Progenitor cell of endocrine pancreas (in vitro differentiated cells): ENCODE data around the gene MPDZ. TPM values are rescaled to one million over a fixed set of nuclear protein-coding genes. Genes with fewer than 3 reads are reported as not detected.

Source experiments
- DNase-seq: peaks from one replicate; pipeline ENCODE4 v3.0.0; 2021; ENCODE audit warnings: low spot score; ENCODE audit not compliant: unreplicated experiment
- H3K27ac Mint-ChIP-seq: 2 replicates; pipeline ENCODE4 v1.8.0; 2021; ENCODE audit warnings: mild to moderate bottlenecking, moderate library complexity, mixed read lengths
- H3K27me3 Mint-ChIP-seq: 2 replicates; pipeline ENCODE4 v1.8.0; 2021; ENCODE audit warnings: mixed read lengths
- H3K36me3 Mint-ChIP-seq: 2 replicates; pipeline ENCODE4 v1.8.0; 2022; ENCODE audit warnings: mixed read lengths; ENCODE audit not compliant: insufficient read depth
- H3K4me1 Mint-ChIP-seq: 2 replicates; pipeline ENCODE4 v1.8.0; 2021; ENCODE audit warnings: low read depth, mixed read lengths
- H3K4me3 Mint-ChIP-seq: 2 replicates; pipeline ENCODE4 v1.8.0; 2021; ENCODE audit warnings: low read depth, mild to moderate bottlenecking, moderate library complexity, mixed read lengths
- H3K9me3 Mint-ChIP-seq: 2 replicates; pipeline ENCODE4 v1.8.0; 2021; ENCODE audit warnings: low read depth, mixed read lengths
- total RNA-seq: library from RNA; stranded (reverse); gene quantifications from 2 replicates; pipeline ENCODE4 v1.2.1, GENCODE V29; 2021
- TF ChIP-seq, protein P1 (sequence below): fragments of 200-600 bp; sonication (generic); IDR thresholded peaks from one replicate; pipeline ENCODE4 v1.5.0; 2021; ENCODE audit warnings: antibody characterized with exemption, mild to moderate bottlenecking; ENCODE audit not compliant: unreplicated experiment

The MPDZ gene
- total RNA-seq, 1 donor from 2014 or later, result 65.1 TPM

DNA sequence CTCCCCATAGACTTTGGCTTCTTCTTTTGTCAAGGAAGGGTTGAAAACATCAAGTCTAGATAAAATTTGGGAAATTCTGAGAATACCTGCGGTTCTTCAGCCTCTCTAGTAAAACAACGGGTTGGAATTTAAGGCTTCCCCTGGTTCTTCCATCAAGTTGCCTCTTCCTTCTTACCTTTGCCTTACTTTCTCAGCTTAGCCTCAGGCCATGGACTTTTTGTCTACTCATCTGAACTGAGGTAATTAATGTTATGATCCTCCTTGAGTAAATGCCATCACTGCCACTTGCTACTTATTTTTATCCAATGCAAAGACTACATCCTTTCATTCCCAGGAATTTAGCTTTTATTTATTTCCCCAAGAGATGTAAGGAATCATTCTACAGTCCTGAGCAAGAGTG lies 184.4 kb downstream of the MPDZ start:
- TF ChIP-seq, protein P1, sequence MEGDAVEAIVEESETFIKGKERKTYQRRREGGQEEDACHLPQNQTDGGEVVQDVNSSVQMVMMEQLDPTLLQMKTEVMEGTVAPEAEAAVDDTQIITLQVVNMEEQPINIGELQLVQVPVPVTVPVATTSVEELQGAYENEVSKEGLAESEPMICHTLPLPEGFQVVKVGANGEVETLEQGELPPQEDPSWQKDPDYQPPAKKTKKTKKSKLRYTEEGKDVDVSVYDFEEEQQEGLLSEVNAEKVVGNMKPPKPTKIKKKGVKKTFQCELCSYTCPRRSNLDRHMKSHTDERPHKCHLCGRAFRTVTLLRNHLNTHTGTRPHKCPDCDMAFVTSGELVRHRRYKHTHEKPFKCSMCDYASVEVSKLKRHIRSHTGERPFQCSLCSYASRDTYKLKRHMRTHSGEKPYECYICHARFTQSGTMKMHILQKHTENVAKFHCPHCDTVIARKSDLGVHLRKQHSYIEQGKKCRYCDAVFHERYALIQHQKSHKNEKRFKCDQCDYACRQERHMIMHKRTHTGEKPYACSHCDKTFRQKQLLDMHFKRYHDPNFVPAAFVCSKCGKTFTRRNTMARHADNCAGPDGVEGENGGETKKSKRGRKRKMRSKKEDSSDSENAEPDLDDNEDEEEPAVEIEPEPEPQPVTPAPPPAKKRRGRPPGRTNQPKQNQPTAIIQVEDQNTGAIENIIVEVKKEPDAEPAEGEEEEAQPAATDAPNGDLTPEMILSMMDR, result no peak
- no peak overlapping the region for H3K27ac Mint-ChIP-seq
- no peak overlapping the region for H3K4me3 Mint-ChIP-seq
- H3K9me3 Mint-ChIP-seq, result no peaks in the 10 kb centered on the region
- H3K36me3 Mint-ChIP-seq, result no peaks in the 10 kb centered on the region
- H3K4me1 Mint-ChIP-seq, result peaks cover 6% of the 10 kb centered on the region
- no peak for DNase-seq
- no peaks in the 10 kb centered on the region for H3K27me3 Mint-ChIP-seq

- Mint-ChIP-seq H3K4me1 (peaks cover 6% of the 10 kb centered on the region), H3K9me3 (no peaks in the 10 kb centered on the region), H3K27ac (peak overlapping the region; percentile 59), H3K36me3 (no peaks in the 10 kb centered on the region), H3K27me3 (no peaks in the 10 kb centered on the region), H3K4me3 (no peak overlapping the region)
- TF ChIP-seq, protein P1, result no peak
- DNase-seq, result no peak
Measured at GRCh38 chr9:13090628-13091027, 188.9 kb downstream of the MPDZ start.

GRCh38 chr9:13089666-13090065 lies 189.8 kb downstream of the MPDZ start:
- Mint-ChIP-seq H3K4me1 (peaks cover 6% of the 10 kb centered on the region), H3K4me3 (no peak overlapping the region), H3K27ac (no peak overlapping the region), H3K36me3 (no peaks in the 10 kb centered on the region), H3K9me3 (no peaks in the 10 kb centered on the region), H3K27me3 (no peaks in the 10 kb centered on the region)
- DNase-seq, result no peak
- TF ChIP-seq, protein P1, result no peak

DNA sequence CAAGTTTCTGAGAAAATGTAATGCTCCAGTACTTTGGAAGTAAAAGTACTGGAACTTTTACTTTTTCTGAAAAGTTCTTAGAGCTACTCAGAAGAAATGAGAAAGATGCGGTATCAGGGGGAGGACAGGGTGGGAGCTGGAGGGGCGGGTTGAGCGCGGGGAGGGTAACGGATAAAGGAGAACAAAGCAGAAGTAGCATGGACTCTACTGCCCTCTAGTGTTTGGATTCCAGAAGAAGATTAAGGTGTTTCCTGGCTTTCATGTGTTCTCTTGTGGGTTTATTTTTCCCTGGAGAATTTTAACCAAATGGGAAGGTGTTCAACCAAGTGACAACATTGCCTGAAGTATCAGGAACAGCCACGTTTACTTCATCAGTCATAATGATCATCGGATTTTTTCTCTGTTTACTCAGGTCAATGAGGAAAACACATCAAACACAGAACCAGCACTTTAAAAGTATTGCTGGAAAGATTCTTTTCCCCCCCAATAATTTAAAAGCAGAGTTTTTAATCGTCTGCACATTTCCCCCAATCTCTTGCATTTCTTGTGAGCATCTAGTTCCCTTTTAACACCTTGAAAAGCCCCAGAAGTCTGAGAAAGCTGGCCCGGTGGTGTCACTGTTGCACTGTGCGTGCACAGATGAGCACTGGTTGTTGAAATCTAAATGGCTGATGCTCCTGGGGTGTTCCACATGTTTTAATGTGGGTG lies 190.6 kb downstream of the MPDZ start:
- DNase-seq, result no peak
- no peak overlapping the region for H3K4me3 Mint-ChIP-seq
- H3K4me1 Mint-ChIP-seq, result peaks cover 4% of the 10 kb centered on the region
- TF ChIP-seq, protein P1, result peak; percentile 82
- H3K9me3 Mint-ChIP-seq, result no peaks in the 10 kb centered on the region
- H3K36me3 Mint-ChIP-seq, result no peaks in the 10 kb centered on the region
- no peaks in the 10 kb centered on the region for H3K27me3 Mint-ChIP-seq
- no peak overlapping the region for H3K27ac Mint-ChIP-seq

DNA sequence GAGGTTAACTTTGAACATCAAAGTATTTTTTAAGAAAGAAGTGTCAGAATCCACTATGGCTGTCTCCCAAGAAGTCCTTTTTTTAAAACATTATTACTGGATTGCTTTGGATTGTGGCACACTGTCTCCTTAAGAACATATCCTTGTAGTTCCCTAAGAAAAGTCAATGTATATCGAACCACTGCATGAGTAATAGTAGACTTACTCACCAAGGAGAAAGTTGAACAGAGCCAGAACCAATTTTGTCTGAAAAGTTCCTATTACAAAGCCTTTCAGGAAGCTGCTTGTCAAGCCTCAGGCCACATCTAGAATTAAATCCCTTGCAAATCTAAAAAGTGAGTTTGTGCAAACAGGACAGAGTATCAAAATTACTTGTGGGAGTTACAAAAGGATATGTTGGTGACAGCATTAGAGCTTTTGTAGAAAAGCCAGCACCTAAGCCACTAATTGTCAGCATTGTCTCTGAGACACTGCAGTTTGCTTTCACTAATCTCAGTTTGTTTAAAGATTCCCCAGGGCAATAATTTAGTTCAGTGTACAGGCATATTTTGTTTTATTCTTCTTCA lies 195.4 kb downstream of the MPDZ start:
- Mint-ChIP-seq H3K36me3 (no peaks in the 10 kb centered on the region), H3K4me1 (peaks cover 3% of the 10 kb centered on the region), H3K27ac (no peak overlapping the region), H3K27me3 (no peaks in the 10 kb centered on the region), H3K9me3 (no peaks in the 10 kb centered on the region), H3K4me3 (no peak overlapping the region)
- no peak for DNase-seq
- TF ChIP-seq, protein P1, result no peak
